Neuronal stem cell (in vitro differentiated cells): ENCODE data around the gene TSHZ2.

Experiments used
- DNase-seq: peaks from one replicate; pipeline ENCODE4 v3.0.0-alpha.2; 2013; ENCODE audit warnings: low spot score
- H2AFZ ChIP-seq: one replicate; pipeline ENCODE4 v1.6.1; 2013; ENCODE audit warnings: mild to moderate bottlenecking, low read length, inconsistent platforms
- H2AK5ac ChIP-seq: 2 replicates; pipeline ENCODE4 v1.6.1; 2013; ENCODE audit warnings: low read depth, mild to moderate bottlenecking, inconsistent platforms, low read length, moderate library complexity, mixed read lengths
- H2BK120ac ChIP-seq: 2 replicates; pipeline ENCODE4 v1.6.1; 2013; ENCODE audit warnings: low read depth, mild to moderate bottlenecking, inconsistent platforms, low read length, moderate library complexity, mixed read lengths
- H2BK12ac ChIP-seq: one replicate; pipeline ENCODE4 v1.6.1; 2013; ENCODE audit warnings: low read length, inconsistent platforms
- H2BK15ac ChIP-seq: 2 replicates; pipeline ENCODE4 v1.6.1; 2013; ENCODE audit warnings: mild to moderate bottlenecking, low read length, inconsistent platforms, mixed read lengths
- H2BK5ac ChIP-seq: one replicate; pipeline ENCODE4 v1.6.1; 2013; ENCODE audit warnings: inconsistent platforms, mild to moderate bottlenecking, low read length, moderate library complexity
- H3K14ac ChIP-seq: one replicate; pipeline ENCODE4 v1.6.1; 2013; ENCODE audit warnings: low read length, inconsistent platforms
- H3K18ac ChIP-seq: 2 replicates; pipeline ENCODE4 v1.6.1; 2013; ENCODE audit warnings: low read length, inconsistent platforms
- H3K23ac ChIP-seq: 2 replicates; pipeline ENCODE4 v1.6.1; 2013; ENCODE audit warnings: low read depth, mild to moderate bottlenecking, mixed read lengths, low read length, inconsistent platforms; ENCODE audit not compliant: poor library complexity
- H3K27ac ChIP-seq: replicated peaks from 3 replicates; pipeline ENCODE4 v1.5.1; 2013; ENCODE audit warnings: low read length, inconsistent platforms
- H3K27me3 ChIP-seq, 3 experiments: 2 replicates each; pipeline ENCODE4 v1.6.1; 2013; ENCODE audit warnings: low read length in 3 of 3, mild to moderate bottlenecking in 2 of 3, inconsistent platforms in 1 of 3, low read depth in 1 of 3, mixed read lengths in 1 of 3, moderate library complexity in 1 of 3; ENCODE audit not compliant: control insufficient read depth in 3 of 3, insufficient read depth in 3 of 3
- H3K36me3 ChIP-seq, 2 donors: replicated peaks in 1 of 2; 2 replicates each; pipeline ENCODE4 v1.6.1; 2013; ENCODE audit warnings: low read length in 2 of 2; ENCODE audit not compliant: control insufficient read depth in 2 of 2, insufficient read depth in 2 of 2
- H3K4ac ChIP-seq: 2 replicates; pipeline ENCODE4 v1.6.1; 2013; ENCODE audit warnings: inconsistent platforms, mild to moderate bottlenecking, low read length, moderate library complexity
- H3K4me1 ChIP-seq, 2 donors: 1 replicate in 1 of 2; 2 replicates in 1 of 2; pipeline ENCODE4 v1.6.1; 2013; ENCODE audit warnings: low read length in 2 of 2, low read depth in 1 of 2; ENCODE audit not compliant: control insufficient read depth in 2 of 2, insufficient read depth in 1 of 2
- H3K4me2 ChIP-seq: one replicate; pipeline ENCODE4 v1.6.1; 2013; ENCODE audit warnings: mild to moderate bottlenecking, low read length, inconsistent platforms; ENCODE audit not compliant: insufficient read depth, poor library complexity, severe bottlenecking
- H3K4me3 ChIP-seq, 2 donors: 2 replicates each; pipeline ENCODE4 v1.5.1; 2013; ENCODE audit warnings: low read length in 2 of 2, mild to moderate bottlenecking in 2 of 2, inconsistent platforms in 1 of 2, moderate library complexity in 1 of 2
- H3K79me1 ChIP-seq: one replicate; pipeline ENCODE4 v1.6.1; 2013; ENCODE audit warnings: low read depth, mild to moderate bottlenecking, inconsistent platforms, low read length, moderate library complexity
- H3K9ac ChIP-seq: one replicate; pipeline ENCODE4 v1.6.1; 2013; ENCODE audit warnings: mild to moderate bottlenecking, low read depth, low read length, inconsistent platforms; ENCODE audit not compliant: poor library complexity
- H3K9me3 ChIP-seq, 2 donors: replicated peaks in 1 of 2; 2 replicates each; pipeline versions ENCODE3 to v1.6.1; 2013; ENCODE audit warnings: low read length in 2 of 2, mild to moderate bottlenecking in 2 of 2, inconsistent platforms in 1 of 2, low read depth in 1 of 2, mixed read lengths in 1 of 2, moderate library complexity in 1 of 2; ENCODE audit not compliant: control insufficient read depth in 2 of 2, insufficient read depth in 1 of 2
- H4K8ac ChIP-seq: one replicate; pipeline ENCODE4 v1.6.1; 2013; ENCODE audit warnings: low read depth, mild to moderate bottlenecking, inconsistent platforms, low read length, moderate library complexity
- H4K91ac ChIP-seq: one replicate; pipeline ENCODE4 v1.6.1; 2013; ENCODE audit warnings: low read length, low read depth, mild to moderate bottlenecking, inconsistent platforms; ENCODE audit not compliant: poor library complexity
- WGBS, 2 donors: extraction: QIAGEN DNeasy Blood & Tissue Kit; methylation state at CpG; one replicate each; pipeline ENCODE4 v1.1.7; 2013; ENCODE audit warnings: missing lambda C conversion rate in 2 of 2, mixed read lengths in 1 of 2; ENCODE audit not compliant: insufficient read length in 2 of 2, insufficient replicate concordance in 1 of 2; ENCODE audit errors: extremely low coverage in 2 of 2; 5-methylcytosine and 5-hydroxymethylcytosine counted together

Gene TSHZ2

GRCh38 chr20:53480913-53481312 lies 508.8 kb downstream of the TSHZ2 start:
- no peak overlapping the region for H3K18ac ChIP-seq

DNA sequence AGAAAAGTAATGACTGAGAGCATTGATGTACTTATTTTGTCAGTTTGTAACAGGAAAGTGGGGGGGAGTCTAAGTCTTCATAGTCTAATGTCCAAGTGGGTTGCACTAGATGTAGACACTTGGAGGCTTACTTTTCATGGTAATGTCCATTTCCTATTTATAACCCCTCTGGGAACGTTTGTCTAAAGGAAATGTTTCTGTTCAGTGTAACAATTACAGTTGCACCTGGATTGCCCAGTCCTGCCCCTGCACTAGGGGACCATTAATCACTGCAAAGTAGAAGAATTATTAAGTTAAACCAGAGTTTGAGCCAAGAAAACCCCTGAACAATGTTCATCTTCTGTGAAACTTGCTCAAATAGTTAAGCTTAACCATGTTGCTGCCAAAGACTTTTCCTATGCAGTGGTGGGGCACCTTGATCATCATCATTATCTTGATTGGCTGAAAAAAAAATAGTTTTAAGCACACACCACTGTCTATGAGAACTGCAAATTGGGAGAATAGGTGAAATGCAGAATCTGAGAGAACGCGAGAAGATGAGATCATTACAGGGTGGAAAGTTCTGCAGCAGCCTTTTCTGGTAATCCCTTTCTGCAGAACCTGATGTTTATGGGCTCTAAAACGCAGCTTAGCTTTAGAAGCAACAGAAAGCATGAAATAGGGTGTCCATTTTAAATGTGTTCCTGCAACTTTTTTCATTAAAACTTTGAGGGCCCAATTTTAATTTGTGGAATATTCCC lies 515.5 kb downstream of the TSHZ2 start:
- H3K9ac ChIP-seq = no peak overlapping the region
- H3K27ac ChIP-seq = no peak overlapping the region
- H3K4ac ChIP-seq = no peak overlapping the region
- no peak overlapping the region for H4K91ac ChIP-seq
- H3K27me3 ChIP-seq = no peaks in the 10 kb centered on the region
- no peaks in the 10 kb centered on the region for H3K79me1 ChIP-seq
- no peaks in the 10 kb centered on the region for H3K36me3 ChIP-seq
- no CpG with 5 or more reads among the region's 4 CpGs for WGBS, 2 donors
- no peak overlapping the region for H2BK5ac ChIP-seq
- H3K9me3 ChIP-seq = no peaks in the 10 kb centered on the region
- no peak overlapping the region for H2BK15ac ChIP-seq
- H3K4me2 ChIP-seq = no peak overlapping the region
- H2BK120ac ChIP-seq = no peak overlapping the region
- no peak overlapping the region for H3K23ac ChIP-seq
- H2AK5ac ChIP-seq = no peak overlapping the region
- no peak overlapping the region for H2AFZ ChIP-seq
- no peak overlapping the region for H3K14ac ChIP-seq
- no peak overlapping the region for H3K4me3 ChIP-seq
- H3K18ac ChIP-seq = no peak overlapping the region
- no peak overlapping the region for H4K8ac ChIP-seq
- no peak for DNase-seq
- H2BK12ac ChIP-seq = no peak overlapping the region
- H3K4me1 ChIP-seq = no peaks in the 10 kb centered on the region

More at GRCh38 chr20:53480913-53481312, 508.8 kb downstream of the TSHZ2 start:
- H3K4me2 ChIP-seq = no peak overlapping the region
- H3K79me1 ChIP-seq = no peaks in the 10 kb centered on the region
- H3K27ac ChIP-seq = no peak overlapping the region
- DNase-seq = no peak
- H3K9me3 ChIP-seq = no peaks in the 10 kb centered on the region
- no peak overlapping the region for H3K23ac ChIP-seq
- no peak overlapping the region for H3K9ac ChIP-seq
- H3K36me3 ChIP-seq = no peaks in the 10 kb centered on the region
- no CpG with 5 or more reads among the region's 2 CpGs for WGBS, 2 donors
- H2BK12ac ChIP-seq = no peak overlapping the region
- no peak overlapping the region for H2BK120ac ChIP-seq
- no peak overlapping the region for H2AFZ ChIP-seq
- no peak overlapping the region for H3K4ac ChIP-seq
- H3K4me3 ChIP-seq = no peak overlapping the region
- no peaks in the 10 kb centered on the region for H3K4me1 ChIP-seq
- H2AK5ac ChIP-seq = no peak overlapping the region
- H4K91ac ChIP-seq = no peak overlapping the region
- H3K14ac ChIP-seq = no peak overlapping the region
- H2BK5ac ChIP-seq = no peak overlapping the region
- no peaks in the 10 kb centered on the region for H3K27me3 ChIP-seq
- no peak overlapping the region for H4K8ac ChIP-seq
- H2BK15ac ChIP-seq = no peak overlapping the region

DNA sequence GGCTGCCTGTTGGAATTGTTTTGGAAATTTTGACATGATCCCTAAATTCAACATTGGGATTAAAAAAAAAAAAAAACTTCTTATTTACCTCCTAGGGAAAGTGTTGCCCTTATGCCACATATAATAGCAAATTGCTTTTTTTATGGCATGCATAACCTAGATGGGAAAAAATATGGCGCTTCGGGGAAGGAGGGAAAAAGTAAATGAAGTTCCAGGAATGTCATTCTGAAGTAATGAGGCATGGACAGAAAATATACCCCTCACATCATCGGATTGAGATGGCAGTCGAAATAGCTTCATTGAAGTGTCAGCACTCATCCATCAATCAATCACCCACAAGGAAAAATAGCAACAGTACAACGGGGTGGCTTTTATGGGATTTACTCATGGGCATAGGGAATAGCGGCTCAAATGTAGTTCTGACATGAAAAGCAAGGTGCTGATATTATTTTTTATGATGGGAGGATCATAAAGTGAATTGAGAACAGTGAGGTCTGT lies 516.7 kb downstream of the TSHZ2 start:
- no peak overlapping the region for H2BK5ac ChIP-seq
- H4K91ac ChIP-seq = no peak overlapping the region
- H3K4me2 ChIP-seq = no peak overlapping the region
- H3K18ac ChIP-seq = no peak overlapping the region
- no peak overlapping the region for H2AFZ ChIP-seq
- H3K36me3 ChIP-seq = no peaks in the 10 kb centered on the region
- H4K8ac ChIP-seq = no peak overlapping the region
- H2BK12ac ChIP-seq = no peak overlapping the region
- WGBS, 2 donors = no CpG with 5 or more reads among the region's 6 CpGs
- no peak overlapping the region for H3K14ac ChIP-seq
- H2BK15ac ChIP-seq = no peak overlapping the region
- no peaks in the 10 kb centered on the region for H3K27me3 ChIP-seq
- no peak overlapping the region for H3K27ac ChIP-seq
- H3K79me1 ChIP-seq = no peaks in the 10 kb centered on the region
- peaks cover 0 to 3% of the 10 kb centered on the region in 2 donors for H3K4me1 ChIP-seq
- H2BK120ac ChIP-seq = no peak overlapping the region
- DNase-seq = no peak
- no peak overlapping the region for H3K4me3 ChIP-seq
- H3K4ac ChIP-seq = no peak overlapping the region
- no peak overlapping the region for H3K9ac ChIP-seq
- H2AK5ac ChIP-seq = no peak overlapping the region
- no peaks in the 10 kb centered on the region for H3K9me3 ChIP-seq
- H3K23ac ChIP-seq = no peak overlapping the region

DNA sequence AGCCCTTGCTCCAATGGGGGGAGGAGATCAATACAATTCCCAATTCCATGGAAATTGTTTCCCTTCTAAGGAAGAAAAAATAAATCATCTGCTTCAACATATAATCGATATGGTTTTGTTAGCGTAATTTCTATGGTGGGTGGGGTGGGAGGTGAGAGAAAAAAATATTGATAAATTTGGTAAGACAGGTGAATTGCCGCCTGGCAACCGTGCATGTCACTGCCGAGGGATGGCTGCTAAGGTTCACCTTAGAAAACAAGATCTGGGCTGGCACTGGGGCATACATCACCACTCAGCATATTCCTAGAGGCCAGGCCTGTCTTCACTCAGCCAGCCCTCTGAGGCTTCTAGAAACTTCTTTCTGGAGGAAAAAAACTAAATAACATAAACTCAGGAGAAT lies 517.4 kb downstream of the TSHZ2 start:
- H4K8ac ChIP-seq = no peak overlapping the region
- no peak overlapping the region for H3K4me2 ChIP-seq
- H3K9ac ChIP-seq = no peak overlapping the region
- no peaks in the 10 kb centered on the region for H3K9me3 ChIP-seq
- 100% methylated on average over 1 of the region's 5 CpGs; no CpG with 5 or more reads in 1 of the 2 donors for WGBS, 2 donors
- H3K27ac ChIP-seq = no peak overlapping the region
- no peak overlapping the region for H2AK5ac ChIP-seq
- H2BK5ac ChIP-seq = no peak overlapping the region
- no peak overlapping the region for H2BK12ac ChIP-seq
- no peak overlapping the region for H3K4me3 ChIP-seq
- H2BK120ac ChIP-seq = no peak overlapping the region
- no peaks in the 10 kb centered on the region for H3K36me3 ChIP-seq
- H3K79me1 ChIP-seq = no peaks in the 10 kb centered on the region
- no peak for DNase-seq
- peaks cover 0 to 3% of the 10 kb centered on the region in 2 donors for H3K4me1 ChIP-seq
- H3K27me3 ChIP-seq = no peaks in the 10 kb centered on the region
- no peak overlapping the region for H4K91ac ChIP-seq
- no peak overlapping the region for H3K4ac ChIP-seq
- H3K23ac ChIP-seq = no peak overlapping the region
- no peak overlapping the region for H3K18ac ChIP-seq
- no peak overlapping the region for H3K14ac ChIP-seq
- no peak overlapping the region for H2BK15ac ChIP-seq
- H2AFZ ChIP-seq = no peak overlapping the region
